Suprapubic skin (tissue), 3 donors: ENCODE results near the gene RSPO4.

Experiments used
- POLR2A ChIP-seq, 2 donors: fragments of 450-650 bp; IDR thresholded peaks; one replicate each; pipeline ENCODE4 v1.6.1; 2017; ENCODE audit warnings: antibody characterized with exemption in 2 of 2, mild to moderate bottlenecking in 2 of 2, moderate library complexity in 2 of 2
- TF ChIP-seq, protein P1 (sequence below), 2 donors: fragments of 200-600 bp in 1 of 2; fragments of 450-650 bp in 1 of 2; sonication (generic) in 1 of 2; IDR thresholded peaks; one replicate each; pipeline ENCODE4 v1.5.1; 2016 to 2019; ENCODE audit warnings: antibody characterized with exemption in 2 of 2, mild to moderate bottlenecking in 1 of 2, moderate library complexity in 1 of 2

DNA sequence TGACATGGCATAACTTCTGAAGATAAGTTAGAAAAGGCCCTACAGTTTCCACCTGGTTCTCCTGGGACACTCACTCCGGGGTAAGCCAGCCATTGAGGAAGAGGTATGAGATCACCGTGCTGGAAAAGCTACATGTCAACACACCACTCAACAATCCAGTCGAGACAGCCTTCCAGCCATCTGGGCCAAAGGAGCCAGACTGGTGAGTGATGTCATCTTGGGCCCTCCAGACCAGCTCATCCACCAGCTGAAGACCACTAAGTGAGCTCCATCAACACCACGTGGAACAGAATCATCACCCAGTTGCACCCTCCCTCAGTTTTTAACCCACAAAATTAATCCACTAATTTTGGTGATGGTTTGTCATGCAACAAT lies 32.3 kb upstream of the RSPO4 start:
- TF ChIP-seq, protein P1, sequence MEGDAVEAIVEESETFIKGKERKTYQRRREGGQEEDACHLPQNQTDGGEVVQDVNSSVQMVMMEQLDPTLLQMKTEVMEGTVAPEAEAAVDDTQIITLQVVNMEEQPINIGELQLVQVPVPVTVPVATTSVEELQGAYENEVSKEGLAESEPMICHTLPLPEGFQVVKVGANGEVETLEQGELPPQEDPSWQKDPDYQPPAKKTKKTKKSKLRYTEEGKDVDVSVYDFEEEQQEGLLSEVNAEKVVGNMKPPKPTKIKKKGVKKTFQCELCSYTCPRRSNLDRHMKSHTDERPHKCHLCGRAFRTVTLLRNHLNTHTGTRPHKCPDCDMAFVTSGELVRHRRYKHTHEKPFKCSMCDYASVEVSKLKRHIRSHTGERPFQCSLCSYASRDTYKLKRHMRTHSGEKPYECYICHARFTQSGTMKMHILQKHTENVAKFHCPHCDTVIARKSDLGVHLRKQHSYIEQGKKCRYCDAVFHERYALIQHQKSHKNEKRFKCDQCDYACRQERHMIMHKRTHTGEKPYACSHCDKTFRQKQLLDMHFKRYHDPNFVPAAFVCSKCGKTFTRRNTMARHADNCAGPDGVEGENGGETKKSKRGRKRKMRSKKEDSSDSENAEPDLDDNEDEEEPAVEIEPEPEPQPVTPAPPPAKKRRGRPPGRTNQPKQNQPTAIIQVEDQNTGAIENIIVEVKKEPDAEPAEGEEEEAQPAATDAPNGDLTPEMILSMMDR (IDR thresholded peaks at IDR 0.05), result no peak
- no peak for TF ChIP-seq POLR2A (IDR thresholded peaks at IDR 0.05)
